ENCODE results near the gene GMPR. TPM values are rescaled to one million over a fixed set of nuclear protein-coding genes. Genes with fewer than 3 reads are reported as not detected.
A peak's percentile ranks its signal among the peaks of the same experiment; 100 is the strongest.

Gene GMPR
- total RNA-seq, 1 experiment from 2014 or later: 24.0 TPM

- Histone ChIP-seq H2AFZ (ENCODE audit: low read depth, low read length, poor library complexity, severe bottlenecking) (no peak overlapping the region), H3K4me1 (ENCODE audit: control insufficient read depth in 1 of 2, insufficient read depth in 2 of 2, low read length in 2 of 2) (peaks cover 10 to 15% of the 10 kb centered on the region in 2 experiments), H3K4me2 (ENCODE audit: low read length) (peak overlapping the region; percentile 92), H3K9me3 (ENCODE audit: control insufficient read depth in 1 of 2, insufficient read depth in 1 of 2, low read depth in 1 of 2, low read length in 2 of 2) (no peaks in the 10 kb centered on the region), H3K79me2 (ENCODE audit: insufficient read depth, low read length) (peaks cover 7% of the 10 kb centered on the region; the same call in 1 of the 2 replicates), H3K36me3 (ENCODE audit: control insufficient read depth in 1 of 2, insufficient read depth in 2 of 2, low read length in 2 of 2) (no peaks in the 10 kb centered on the region), H4K20me1 (ENCODE audit: insufficient read depth) (no peaks in the 10 kb centered on the region), H3K9ac (ENCODE audit: low read length) (peak overlapping the region; percentile 62), H3K27ac (ENCODE audit: low read depth, low read length) (peak overlapping the region; percentile 57; the same call in 1 of the 2 replicates), H3K4me3 (replicated peaks in 1 of 2; ENCODE audit: low read depth in 1 of 2, low read length in 2 of 2) (peak overlapping the region; percentile 74 to 90), H3K9me2 (ENCODE audit: insufficient read depth) (no peaks in the 10 kb centered on the region), H3K27me3 (ENCODE audit: insufficient read depth, low read length) (no peaks in the 10 kb centered on the region)
- DNase-seq (ENCODE audit: low read depth, low spot score) (peak; percentile 86), ATAC-seq (peak; percentile 87)
- ChIA-PET CTCF (interaction anchor here (1.6 to 2.5 kb wide), 4 partner anchors 37 to 846 kb away, joined by 4 to 9 read pairs (median 6); no protein-coding TSS in a partner anchor), RAD21 (ENCODE audit: low non-redundant PET in 1 of 2, low total read pairs in 2 of 2, uncharacterized antibody in 2 of 2, unreplicated experiment in 2 of 2) (interaction anchor here (0.9 to 1.2 kb wide), 2 partner anchors 38 to 1113 kb away, joined by 3 to 4 read pairs; no protein-coding TSS in a partner anchor), POLR2A (no interaction called here)
- no peak for TF ChIP-seq ELF1 (IDR thresholded peaks at IDR 0.05; ENCODE audit: borderline replicate concordance, low read depth)
- no peak for TF ChIP-seq JUND (IDR thresholded peaks at IDR 0.05)
- no peak for TF ChIP-seq SIN3A (IDR thresholded peaks at IDR 0.05; ENCODE audit: low read depth)
- TF ChIP-seq YY1 (IDR thresholded peaks at IDR 0.05; ENCODE audit: extremely low read depth, insufficient replicate concordance, low read depth, low read length): peak; percentile 26
- no peak for TF ChIP-seq EZH2phosphoT487 (IDR thresholded peaks at IDR 0.05; ENCODE audit: borderline replicate concordance)
- intact Hi-C loops (cut with micrococcal nuclease): loop anchor here (1.0 kb wide), 1 partner anchor 38 kb away; no protein-coding TSS in a partner anchor
- no TSS peak for BruUV-seq (replicated peaks)
Observed at GRCh38 chr6:16239798-16240123, 1.4 kb downstream of the GMPR start.

GRCh38 chr6:16240589-16241320 is 2.4 kb downstream of the GMPR start:
- Histone ChIP-seq H3K4me3 (replicated peaks in 1 of 2; ENCODE audit: low read depth in 1 of 2, low read length in 2 of 2) (no peak overlapping the region), H3K9ac (ENCODE audit: low read length) (no peak overlapping the region), H4K20me1 (ENCODE audit: insufficient read depth) (no peaks in the 10 kb centered on the region), H3K9me3 (ENCODE audit: control insufficient read depth in 1 of 2, insufficient read depth in 1 of 2, low read depth in 1 of 2, low read length in 2 of 2) (no peaks in the 10 kb centered on the region), H3K27me3 (ENCODE audit: insufficient read depth, low read length) (no peaks in the 10 kb centered on the region), H3K36me3 (ENCODE audit: control insufficient read depth in 1 of 2, insufficient read depth in 2 of 2, low read length in 2 of 2) (no peaks in the 10 kb centered on the region), H3K79me2 (ENCODE audit: insufficient read depth, low read length) (peaks cover 7% of the 10 kb centered on the region; the same call in 1 of the 2 replicates), H3K4me1 (ENCODE audit: control insufficient read depth in 1 of 2, insufficient read depth in 2 of 2, low read length in 2 of 2) (peaks cover 10 to 15% of the 10 kb centered on the region in 2 experiments), H3K9me2 (ENCODE audit: insufficient read depth) (no peaks in the 10 kb centered on the region), H3K4me2 (ENCODE audit: low read length) (no peak overlapping the region; the same call in 1 of the 2 replicates), H3K27ac (ENCODE audit: low read depth, low read length) (no peak overlapping the region), H2AFZ (ENCODE audit: low read depth, low read length, poor library complexity, severe bottlenecking) (no peak overlapping the region)
- no TSS peak for BruUV-seq (replicated peaks)
- intact Hi-C loops (cut with micrococcal nuclease): no loop called here
- DNase-seq (ENCODE audit: low read depth, low spot score) (no peak), ATAC-seq (no peak)
- POLR2A ChIA-PET: no interaction called here
- RAD21 ChIA-PET (ENCODE audit: low non-redundant PET in 1 of 2, low total read pairs in 2 of 2, uncharacterized antibody in 2 of 2, unreplicated experiment in 2 of 2): no interaction called here
- no peak for TF ChIP-seq POLR2A (IDR thresholded peaks at IDR 0.05; ENCODE audit: borderline replicate concordance, extremely low read depth, insufficient read depth, insufficient read length)
- TF ChIP-seq ELF1 (IDR thresholded peaks at IDR 0.05; ENCODE audit: borderline replicate concordance, low read depth): no peak
- no peak for TF ChIP-seq EZH2phosphoT487 (IDR thresholded peaks at IDR 0.05; ENCODE audit: borderline replicate concordance)
- TF ChIP-seq, protein P1, sequence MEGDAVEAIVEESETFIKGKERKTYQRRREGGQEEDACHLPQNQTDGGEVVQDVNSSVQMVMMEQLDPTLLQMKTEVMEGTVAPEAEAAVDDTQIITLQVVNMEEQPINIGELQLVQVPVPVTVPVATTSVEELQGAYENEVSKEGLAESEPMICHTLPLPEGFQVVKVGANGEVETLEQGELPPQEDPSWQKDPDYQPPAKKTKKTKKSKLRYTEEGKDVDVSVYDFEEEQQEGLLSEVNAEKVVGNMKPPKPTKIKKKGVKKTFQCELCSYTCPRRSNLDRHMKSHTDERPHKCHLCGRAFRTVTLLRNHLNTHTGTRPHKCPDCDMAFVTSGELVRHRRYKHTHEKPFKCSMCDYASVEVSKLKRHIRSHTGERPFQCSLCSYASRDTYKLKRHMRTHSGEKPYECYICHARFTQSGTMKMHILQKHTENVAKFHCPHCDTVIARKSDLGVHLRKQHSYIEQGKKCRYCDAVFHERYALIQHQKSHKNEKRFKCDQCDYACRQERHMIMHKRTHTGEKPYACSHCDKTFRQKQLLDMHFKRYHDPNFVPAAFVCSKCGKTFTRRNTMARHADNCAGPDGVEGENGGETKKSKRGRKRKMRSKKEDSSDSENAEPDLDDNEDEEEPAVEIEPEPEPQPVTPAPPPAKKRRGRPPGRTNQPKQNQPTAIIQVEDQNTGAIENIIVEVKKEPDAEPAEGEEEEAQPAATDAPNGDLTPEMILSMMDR (IDR thresholded peaks at IDR 0.05 in 2 of 3, conservative IDR thresholded peaks at IDR 0.05 in 1 of 3; ENCODE audit: borderline replicate concordance in 1 of 3, insufficient read depth in 1 of 3, low read depth in 2 of 3, low read length in 2 of 3): no peak
- no peak for TF ChIP-seq POLR2AphosphoS5 (IDR thresholded peaks at IDR 0.05; ENCODE audit: low read depth, low read length)
- TF ChIP-seq EGR1 (IDR thresholded peaks at IDR 0.05; ENCODE audit: low read depth): no peak
- TF ChIP-seq CBX3 (IDR thresholded peaks at IDR 0.05; ENCODE audit: low read depth): no peak
- no peak for TF ChIP-seq SRF (IDR thresholded peaks at IDR 0.05; ENCODE audit: low read depth)
- no peak for TF ChIP-seq RAD21 (IDR thresholded peaks at IDR 0.05; ENCODE audit: low read depth)
- TF ChIP-seq ATF3 (IDR thresholded peaks at IDR 0.05): no peak
- CTCF ChIA-PET: interaction anchor here (1.6 to 2.4 kb wide), 3 partner anchors 45 to 845 kb away, joined by 4 to 6 read pairs (median 5); no protein-coding TSS in a partner anchor
